Ishikawa (cell line): ENCODE results near the gene SH2B3.

Source experiments
- CEBPB ChIP-seq: IDR thresholded peaks from 2 replicates; pipeline ENCODE4 v1.6.1; 2012
- CREB1 ChIP-seq: IDR thresholded peaks from 2 replicates; pipeline ENCODE4 v1.6.1; 2012; ENCODE audit warnings: low read depth
- YY1 ChIP-seq: IDR thresholded peaks from 2 replicates; pipeline ENCODE4 v1.6.1; 2012; ENCODE audit warnings: low read depth
- TF ChIP-seq, protein P1 (sequence below): IDR thresholded peaks from 2 replicates; pipeline ENCODE4 v1.6.1; 2012; ENCODE audit warnings: low read depth, mild to moderate bottlenecking
- TF ChIP-seq, protein P2 (sequence below): IDR thresholded peaks from 2 replicates; pipeline ENCODE4 v1.6.1; 2012

DNA sequence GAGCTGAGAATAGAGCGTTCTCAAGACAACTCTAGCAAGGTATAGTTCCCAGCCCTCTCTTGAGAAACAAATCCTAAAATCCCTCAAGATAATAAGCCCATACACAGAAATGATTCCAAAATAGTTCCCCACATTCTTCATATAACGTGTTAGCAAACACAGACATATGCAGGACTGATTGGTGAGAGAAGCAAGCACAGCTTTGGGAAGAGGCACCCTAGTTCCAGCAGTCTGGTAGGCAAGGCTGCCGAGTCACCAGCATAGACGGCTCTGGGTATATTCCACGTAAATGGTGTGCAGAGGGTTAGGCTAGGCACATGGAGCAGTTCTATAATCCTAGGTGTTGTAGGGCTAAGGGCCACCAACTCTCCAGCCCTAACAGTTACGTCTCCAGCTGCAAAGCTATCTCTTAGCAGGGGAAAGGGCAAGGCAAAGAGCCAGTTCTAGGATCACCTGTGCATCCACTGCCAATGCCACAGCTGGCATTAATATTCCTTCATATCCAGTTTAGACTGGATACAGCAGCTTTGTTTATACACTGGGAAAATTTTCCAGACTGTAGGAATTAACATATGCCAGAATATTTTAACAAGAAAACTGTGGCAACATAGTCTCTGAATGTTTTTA, 52.9 kb downstream of the SH2B3 start:
- TF ChIP-seq, protein P1, sequence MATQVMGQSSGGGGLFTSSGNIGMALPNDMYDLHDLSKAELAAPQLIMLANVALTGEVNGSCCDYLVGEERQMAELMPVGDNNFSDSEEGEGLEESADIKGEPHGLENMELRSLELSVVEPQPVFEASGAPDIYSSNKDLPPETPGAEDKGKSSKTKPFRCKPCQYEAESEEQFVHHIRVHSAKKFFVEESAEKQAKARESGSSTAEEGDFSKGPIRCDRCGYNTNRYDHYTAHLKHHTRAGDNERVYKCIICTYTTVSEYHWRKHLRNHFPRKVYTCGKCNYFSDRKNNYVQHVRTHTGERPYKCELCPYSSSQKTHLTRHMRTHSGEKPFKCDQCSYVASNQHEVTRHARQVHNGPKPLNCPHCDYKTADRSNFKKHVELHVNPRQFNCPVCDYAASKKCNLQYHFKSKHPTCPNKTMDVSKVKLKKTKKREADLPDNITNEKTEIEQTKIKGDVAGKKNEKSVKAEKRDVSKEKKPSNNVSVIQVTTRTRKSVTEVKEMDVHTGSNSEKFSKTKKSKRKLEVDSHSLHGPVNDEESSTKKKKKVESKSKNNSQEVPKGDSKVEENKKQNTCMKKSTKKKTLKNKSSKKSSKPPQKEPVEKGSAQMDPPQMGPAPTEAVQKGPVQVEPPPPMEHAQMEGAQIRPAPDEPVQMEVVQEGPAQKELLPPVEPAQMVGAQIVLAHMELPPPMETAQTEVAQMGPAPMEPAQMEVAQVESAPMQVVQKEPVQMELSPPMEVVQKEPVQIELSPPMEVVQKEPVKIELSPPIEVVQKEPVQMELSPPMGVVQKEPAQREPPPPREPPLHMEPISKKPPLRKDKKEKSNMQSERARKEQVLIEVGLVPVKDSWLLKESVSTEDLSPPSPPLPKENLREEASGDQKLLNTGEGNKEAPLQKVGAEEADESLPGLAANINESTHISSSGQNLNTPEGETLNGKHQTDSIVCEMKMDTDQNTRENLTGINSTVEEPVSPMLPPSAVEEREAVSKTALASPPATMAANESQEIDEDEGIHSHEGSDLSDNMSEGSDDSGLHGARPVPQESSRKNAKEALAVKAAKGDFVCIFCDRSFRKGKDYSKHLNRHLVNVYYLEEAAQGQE: no peak
- no peak for TF ChIP-seq YY1
- TF ChIP-seq, protein P2, sequence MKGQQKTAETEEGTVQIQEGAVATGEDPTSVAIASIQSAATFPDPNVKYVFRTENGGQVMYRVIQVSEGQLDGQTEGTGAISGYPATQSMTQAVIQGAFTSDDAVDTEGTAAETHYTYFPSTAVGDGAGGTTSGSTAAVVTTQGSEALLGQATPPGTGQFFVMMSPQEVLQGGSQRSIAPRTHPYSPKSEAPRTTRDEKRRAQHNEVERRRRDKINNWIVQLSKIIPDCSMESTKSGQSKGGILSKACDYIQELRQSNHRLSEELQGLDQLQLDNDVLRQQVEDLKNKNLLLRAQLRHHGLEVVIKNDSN: no peak
- TF ChIP-seq CREB1: no peak
- TF ChIP-seq CEBPB: no peak
